Epithelial cell of proximal tubule (primary cell): ENCODE data around the gene LSG1. TPM values are rescaled to one million over a fixed set of nuclear protein-coding genes. Genes with fewer than 3 reads are reported as not detected.
A peak's percentile ranks its signal among the peaks of the same experiment; 100 is the strongest.

Experiments
- DNase-seq: peaks from one replicate; pipeline ENCODE4 v3.0.0-alpha.2; 2011; ENCODE audit warnings: low read depth
- H3K4me3 ChIP-seq: 2 replicates; pipeline ENCODE4 v1.5.1; 2011; ENCODE audit warnings: low read depth, mild to moderate bottlenecking, low read length
- CTCF ChIP-seq: conservative IDR thresholded peaks from 2 replicates; pipeline ENCODE4 v1.5.1; 2012; ENCODE audit warnings: low read depth, mild to moderate bottlenecking, low read length
- total RNA-seq: library from RNA; depleted of rRNA; stranded (reverse); fragments of >200 nt; gene quantifications from 2 replicates; pipeline ENCODE4 v1.2.3, GENCODE V29; 2015

LSG1 gene
- total RNA-seq, 1 donor from 2014 or later, result 29.1 TPM

- no peak for DNase-seq
- no peak for TF ChIP-seq CTCF
- H3K4me3 ChIP-seq, result no peak overlapping the region
Observed at GRCh38 chr3:194604126-194604525, 67.9 kb downstream of the LSG1 start.

DNA sequence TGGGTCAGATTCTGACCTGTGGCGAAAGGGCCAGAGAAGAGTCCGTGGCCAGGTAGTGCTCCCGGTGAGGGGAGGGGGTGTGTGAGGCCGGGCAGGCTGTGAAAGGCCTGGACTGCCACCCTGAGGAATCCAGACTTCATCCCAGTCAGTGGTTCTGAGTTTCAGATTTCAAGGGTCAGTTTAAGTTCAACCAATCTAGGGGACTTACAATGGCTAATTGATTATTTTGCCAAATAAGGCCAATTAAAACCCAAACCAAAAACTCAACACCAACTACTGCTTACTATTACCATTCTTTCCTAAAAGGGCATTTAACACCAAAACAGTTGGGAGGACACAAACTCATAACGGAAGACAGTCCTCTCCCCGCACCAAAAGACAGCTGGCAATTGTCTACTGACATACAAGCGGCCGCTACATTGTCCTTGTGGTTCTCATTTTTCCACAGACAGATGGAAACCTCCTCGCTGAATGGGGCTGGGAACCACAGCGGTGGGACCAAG lies 69.3 kb downstream of the LSG1 start:
- no peak for DNase-seq
- peak; percentile 19 for TF ChIP-seq CTCF
- H3K4me3 ChIP-seq, result no peak overlapping the region

GRCh38 chr3:194598771-194599557 lies 73.0 kb downstream of the LSG1 start:
- no peak for DNase-seq
- H3K4me3 ChIP-seq, result no peak overlapping the region
- no peak for TF ChIP-seq CTCF

DNA sequence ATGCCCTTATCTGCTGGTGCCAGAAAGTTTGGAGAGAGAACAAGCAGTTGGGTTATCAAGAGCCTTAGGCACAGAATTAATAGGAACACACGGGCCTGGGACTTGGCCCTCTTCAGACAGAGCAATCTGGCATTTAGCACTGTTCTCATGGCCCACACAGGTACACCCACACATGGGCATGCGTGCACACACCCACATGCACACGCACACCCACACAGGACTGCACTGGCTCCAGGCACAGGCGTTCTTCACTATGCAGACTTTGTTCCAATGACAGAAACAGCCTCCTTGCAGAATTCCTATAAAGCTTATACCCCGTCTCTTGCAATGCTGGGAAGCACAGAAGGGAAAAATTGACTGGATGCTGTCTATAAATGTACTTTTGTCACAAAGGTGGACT lies 75.1 kb downstream of the LSG1 start:
- no peak for DNase-seq
- H3K4me3 ChIP-seq, result no peak overlapping the region
- no peak for TF ChIP-seq CTCF

- H3K4me3 ChIP-seq, result no peak overlapping the region
- peak; percentile 99 for DNase-seq
- peak; percentile 28 for TF ChIP-seq CTCF
Observed at GRCh38 chr3:194592798-194593752, 78.9 kb downstream of the LSG1 start.

Other genes starting within 250 kb of the LSG1 start
- gene ATP13A3, start 185.2 kb downstream of the LSG1 start, total RNA-seq, result 88.1 and 102 TPM in 2 replicates
- gene TMEM44, start 38.8 kb downstream of the LSG1 start, total RNA-seq, result 11.2 and 16.0 TPM in 2 replicates
- 0.29 and 2.5 TPM in 2 replicates for gene FAM43A, start 13.7 kb upstream of the LSG1 start, total RNA-seq